Activated CD8-positive, alpha-beta memory T cell treated with anti-CD3 and anti-CD28 coated beads for 36 hours (primary cell): Measurements from ENCODE around the gene SPTBN2. TPM values are rescaled to one million over a fixed set of nuclear protein-coding genes. Genes with fewer than 3 reads are reported as not detected.

Experiments used
- CTCF ChIA-PET: fragments of 350-600 bp; sonication (Branson Sonifier 250); formaldehyde crosslinking; loops from one replicate; lab custom pipeline; 2021; ENCODE audit warnings: antibody characterized with exemption; lab: Charles Lee
- POLR2A ChIA-PET: fragments of 350-600 bp; sonication (Branson Sonifier 250); formaldehyde crosslinking; loops from one replicate; lab custom pipeline; 2021; ENCODE audit warnings: antibody characterized with exemption; lab: Charles Lee
- total RNA-seq, 2 experiments: library from RNA; stranded (reverse); gene quantifications; one replicate each; pipeline ENCODE4 v1.2.3, GENCODE V29; 2021

SPTBN2 gene
- total RNA-seq = under 1 TPM; 0.59 to 0.96 TPM

GRCh38 chr11:66728693-66729385, at the start of gene SPTBN2:
Gene SPTBN2, minus strand, starts transcription at chr11:66729216. Its CDS starts 7,976 bp downstream, at chr11:66721240.
- POLR2A ChIA-PET = interaction anchor here (0.6 to 0.7 kb wide), 3 partner anchors 236 to 509 kb away, joined by 3 to 5 read pairs (median 5); no protein-coding TSS in a partner anchor
- CTCF ChIA-PET = no interaction called here

- ChIA-PET CTCF (no interaction called here), POLR2A (no interaction called here)
Observed at GRCh38 chr11:66768818-66769217, 39.8 kb upstream of the SPTBN2 start.

GRCh38 chr11:66768088-66768521, 39.1 kb upstream of the SPTBN2 start:
- ChIA-PET POLR2A (no interaction called here), CTCF (no interaction called here)

- ChIA-PET POLR2A (no interaction called here), CTCF (no interaction called here)
Observed at GRCh38 chr11:66767666-66768065, 38.6 kb upstream of the SPTBN2 start.

GRCh38 chr11:66766681-66767080, 37.7 kb upstream of the SPTBN2 start:
- ChIA-PET POLR2A (no interaction called here), CTCF (no interaction called here)

- CTCF ChIA-PET = no interaction called here
- POLR2A ChIA-PET = interaction anchor here (0.6 kb wide), 1 partner anchor 1475 kb away, joined by 5 read pairs; no protein-coding TSS in a partner anchor
Observed at GRCh38 chr11:66762088-66762487, 33.1 kb upstream of the SPTBN2 start.

- POLR2A ChIA-PET = no interaction called here
- CTCF ChIA-PET = no interaction called here
Observed at GRCh38 chr11:66752148-66752547, 23.1 kb upstream of the SPTBN2 start.

- CTCF ChIA-PET = interaction anchor here (1.0 kb wide), 1 partner anchor 11 kb away, joined by 3 read pairs; no protein-coding TSS in a partner anchor
- POLR2A ChIA-PET = no interaction called here
Observed at GRCh38 chr11:66749091-66749490, 20.1 kb upstream of the SPTBN2 start.

GRCh38 chr11:66747480-66747879, 18.5 kb upstream of the SPTBN2 start:
- CTCF ChIA-PET = no interaction called here
- POLR2A ChIA-PET = no interaction called here

- ChIA-PET CTCF (interaction anchor here (0.7 kb wide), 1 partner anchor 153 kb away, joined by 4 read pairs; no protein-coding TSS in a partner anchor), POLR2A (interaction anchor here (0.6 kb wide), 1 partner anchor 46 kb away, joined by 4 read pairs; no protein-coding TSS in a partner anchor)
Observed at GRCh38 chr11:66745356-66746235, 16.6 kb upstream of the SPTBN2 start.

GRCh38 chr11:66744485-66745355, 15.7 kb upstream of the SPTBN2 start:
- POLR2A ChIA-PET = no interaction called here
- CTCF ChIA-PET = interaction anchor here (0.7 kb wide), 1 partner anchor 152 kb away, joined by 4 read pairs; no protein-coding TSS in a partner anchor

GRCh38 chr11:66743271-66743968, 14.4 kb upstream of the SPTBN2 start:
- POLR2A ChIA-PET = interaction anchor here (0.6 kb wide), 1 partner anchor 152 kb away, joined by 5 read pairs; no protein-coding TSS in a partner anchor
- CTCF ChIA-PET = no interaction called here

- ChIA-PET CTCF (no interaction called here), POLR2A (no interaction called here)
Observed at GRCh38 chr11:66741153-66741552, 12.1 kb upstream of the SPTBN2 start.

- POLR2A ChIA-PET = no interaction called here
- CTCF ChIA-PET = no interaction called here
Observed at GRCh38 chr11:66739983-66740382, 11.0 kb upstream of the SPTBN2 start.

- POLR2A ChIA-PET = no interaction called here
Observed at GRCh38 chr11:66734215-66734614, 5.2 kb upstream of the SPTBN2 start.

GRCh38 chr11:66729447-66729846, 431 bp upstream of the SPTBN2 start:
- POLR2A ChIA-PET = no interaction called here

More at GRCh38 chr11:66734215-66734614, 5.2 kb upstream of the SPTBN2 start:
- CTCF ChIA-PET = no interaction called here

GRCh38 chr11:66728038-66728692, 851 bp downstream of the SPTBN2 start:
- ChIA-PET POLR2A (interaction anchor here (0.6 to 0.7 kb wide), 3 partner anchors 236 to 509 kb away, joined by 3 to 5 read pairs (median 5); no protein-coding TSS in a partner anchor), CTCF (interaction anchor here (0.5 kb wide), 1 partner anchor 401 kb away, joined by 4 read pairs; no protein-coding TSS in a partner anchor)

More at GRCh38 chr11:66729447-66729846, 431 bp upstream of the SPTBN2 start:
- CTCF ChIA-PET = no interaction called here
